ENCODE data around the gene STARD10. TPM values are rescaled to one million over a fixed set of nuclear protein-coding genes. Genes with fewer than 3 reads are reported as not detected.
A peak's percentile ranks its signal among the peaks of the same experiment; 100 is the strongest.

The STARD10 gene
- total RNA-seq, 2 donors from 2014 or later, result 32.2 to 33.3 TPM

- H3K9me3 Mint-ChIP-seq, result no peaks in the 10 kb centered on the region
- no peak for TF ChIP-seq CTCF (conservative IDR thresholded peaks at IDR 0.05)
- no peak overlapping the region for H3K9ac ChIP-seq (ENCODE audit: extremely low read depth, low read length, poor library complexity, severe bottlenecking)
Observed at GRCh38 chr11:72781313-72782080, 12.3 kb downstream of the STARD10 start.

GRCh38 chr11:72781063-72781312 lies 12.9 kb downstream of the STARD10 start:
- no peak for TF ChIP-seq CTCF (conservative IDR thresholded peaks at IDR 0.05)
- WGBS, 2 experiments (ENCODE audit: insufficient coverage in 1 of 2, insufficient read length in 1 of 2), result 28 to 29% methylated on average over 13 to 17 of the region's 17 CpGs
- Histone ChIP-seq H3K4me1 (ENCODE audit: control insufficient read depth, insufficient read depth, low read length) (peaks cover 4% of the 10 kb centered on the region), H3K27ac (ENCODE audit: low read depth, low read length) (no peak overlapping the region), H3K27me3 (ENCODE audit: control insufficient read depth, insufficient read depth, low read length, poor library complexity, severe bottlenecking) (peaks cover 14% of the 10 kb centered on the region), H3K9ac (ENCODE audit: extremely low read depth, low read length, poor library complexity, severe bottlenecking) (no peak overlapping the region), H3K9me3 (ENCODE audit: control insufficient read depth, low read length) (no peaks in the 10 kb centered on the region), H3K4me3 (ENCODE audit: low read length) (peak overlapping the region; percentile 69), H3K36me3 (ENCODE audit: control insufficient read depth, insufficient read depth, low read length) (no peaks in the 10 kb centered on the region)
- Mint-ChIP-seq H3K4me3 (peak overlapping the region; percentile 65), H3K4me1 (peaks cover 11% of the 10 kb centered on the region), H3K27ac (no peak overlapping the region), H3K9me3 (no peaks in the 10 kb centered on the region), H3K36me3 (ENCODE audit: low read depth) (no peaks in the 10 kb centered on the region), H3K27me3 (ENCODE audit: insufficient read depth) (peaks cover 7% of the 10 kb centered on the region)
- peak; percentile 74 for DNase-seq

More at GRCh38 chr11:72781313-72782080, 12.3 kb downstream of the STARD10 start:
- H3K4me3 Mint-ChIP-seq, result peak overlapping the region; percentile 65
- no peaks in the 10 kb centered on the region for H3K36me3 Mint-ChIP-seq (ENCODE audit: low read depth)
- no peaks in the 10 kb centered on the region for H3K36me3 ChIP-seq (ENCODE audit: control insufficient read depth, insufficient read depth, low read length)
- H3K4me3 ChIP-seq (ENCODE audit: low read length), result peak overlapping the region; percentile 69
- H3K27me3 ChIP-seq (ENCODE audit: control insufficient read depth, insufficient read depth, low read length, poor library complexity, severe bottlenecking), result peaks cover 14% of the 10 kb centered on the region
- H3K27ac ChIP-seq (ENCODE audit: low read depth, low read length), result no peak overlapping the region
- peaks cover 7% of the 10 kb centered on the region for H3K27me3 Mint-ChIP-seq (ENCODE audit: insufficient read depth)
- H3K27ac Mint-ChIP-seq, result no peak overlapping the region
- peak; percentile 82 for DNase-seq
- H3K4me1 Mint-ChIP-seq, result peaks cover 13% of the 10 kb centered on the region
- WGBS, 2 experiments (ENCODE audit: insufficient coverage in 1 of 2, insufficient read length in 1 of 2), result 1% methylated on average over 17 to 89 of the region's 89 CpGs
- H3K4me1 ChIP-seq (ENCODE audit: control insufficient read depth, insufficient read depth, low read length), result peaks cover 4% of the 10 kb centered on the region
- H3K9me3 ChIP-seq (ENCODE audit: control insufficient read depth, low read length), result no peaks in the 10 kb centered on the region

GRCh38 chr11:72780296-72781062 lies 13.4 kb downstream of the STARD10 start:
- Histone ChIP-seq H3K9me3 (ENCODE audit: control insufficient read depth, low read length) (no peaks in the 10 kb centered on the region), H3K27ac (ENCODE audit: low read depth, low read length) (no peak overlapping the region), H3K27me3 (ENCODE audit: control insufficient read depth, insufficient read depth, low read length, poor library complexity, severe bottlenecking) (peaks cover 14% of the 10 kb centered on the region), H3K4me3 (ENCODE audit: low read length) (peak overlapping the region; percentile 69), H3K9ac (ENCODE audit: extremely low read depth, low read length, poor library complexity, severe bottlenecking) (no peak overlapping the region), H3K36me3 (ENCODE audit: control insufficient read depth, insufficient read depth, low read length) (no peaks in the 10 kb centered on the region), H3K4me1 (ENCODE audit: control insufficient read depth, insufficient read depth, low read length) (peaks cover 4% of the 10 kb centered on the region)
- H3K4me3 Mint-ChIP-seq, result peak overlapping the region; percentile 65
- peak; percentile 51 for DNase-seq
- no peak for TF ChIP-seq CTCF (conservative IDR thresholded peaks at IDR 0.05)
- H3K9me3 Mint-ChIP-seq, result no peaks in the 10 kb centered on the region
- peaks cover 4% of the 10 kb centered on the region for H3K36me3 Mint-ChIP-seq (ENCODE audit: low read depth)
- peaks cover 7% of the 10 kb centered on the region for H3K27me3 Mint-ChIP-seq (ENCODE audit: insufficient read depth)
- no peak overlapping the region for H3K27ac Mint-ChIP-seq
- peaks cover 11% of the 10 kb centered on the region for H3K4me1 Mint-ChIP-seq
- 78 to 88% methylated on average over 8 to 10 of the region's 10 CpGs for WGBS, 2 experiments (ENCODE audit: insufficient coverage in 1 of 2, insufficient read length in 1 of 2)

Data from endodermal cell (in vitro differentiated cells).